GM23338 (cell line): ENCODE results near the gene ETV6.

ENCODE experiments used
- CREB1 ChIP-seq: fragments of 250-450 bp; sonication (Bioruptor Pico); IDR thresholded peaks from 2 replicates; pipeline ENCODE4 v1.5.0; 2020; ENCODE audit warnings: low read depth, mild to moderate bottlenecking, moderate library complexity
- EZH2 ChIP-seq: fragments of 200-600 bp; sonication (generic); IDR thresholded peaks from one replicate; pipeline ENCODE4 v1.8.0; 2017; ENCODE audit warnings: antibody characterized with exemption, mild to moderate bottlenecking, low read depth; ENCODE audit not compliant: unreplicated experiment
- EZH2phosphoT487 ChIP-seq: fragments of 200-600 bp; sonication (generic); IDR thresholded peaks from one replicate; pipeline ENCODE4 v1.8.1; 2018; ENCODE audit warnings: antibody characterized with exemption; ENCODE audit not compliant: unreplicated experiment
- POLR2AphosphoS5 ChIP-seq: IDR thresholded peaks from 2 replicates; pipeline ENCODE4 v1.6.1; 2016; ENCODE audit warnings: antibody characterized with exemption, low read depth
- TF ChIP-seq, protein P1 (sequence below), 2 experiments: fragments of 200-600 bp in 1 of 2; sonication (generic) in 1 of 2; conservative IDR thresholded peaks; 2 replicates each; pipeline versions ENCODE4 v1.5.1 to v1.6.1; 2016 to 2017; ENCODE audit warnings: antibody characterized with exemption in 2 of 2, low read depth in 2 of 2, mild to moderate bottlenecking in 2 of 2, moderate library complexity in 1 of 2

DNA sequence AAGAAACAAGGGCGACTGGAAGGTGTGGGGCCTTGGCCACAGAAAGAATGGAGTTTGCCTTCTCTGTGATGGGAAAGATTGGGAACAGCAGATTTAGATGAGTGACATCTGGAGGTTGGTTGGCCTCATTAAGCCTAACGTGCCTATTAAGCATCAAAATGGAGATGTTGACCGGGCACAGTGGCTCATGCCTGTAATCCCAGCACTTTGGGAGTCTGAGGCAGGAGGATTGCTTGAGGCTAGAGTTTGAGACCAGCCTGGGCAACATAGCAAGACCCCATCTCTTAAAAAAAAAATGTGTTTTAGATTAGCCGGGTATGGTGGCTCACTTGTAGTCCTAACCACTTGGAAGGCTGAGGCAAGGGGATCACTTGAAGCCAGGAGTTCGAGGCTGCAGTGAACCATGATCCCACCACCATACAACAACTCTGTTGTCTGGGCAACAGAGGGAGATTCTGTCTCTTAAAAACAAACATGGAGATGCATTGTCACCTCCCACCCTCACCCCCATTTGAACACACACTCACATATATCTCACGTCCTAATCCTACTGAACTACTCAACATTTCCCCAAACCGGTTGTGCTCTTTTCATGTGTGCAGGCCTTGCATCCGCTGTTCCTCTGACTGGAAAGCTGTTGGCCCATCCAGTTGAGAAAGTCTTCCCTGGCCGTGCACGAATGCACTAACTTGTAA, 172.1 kb downstream of the ETV6 start:
- TF ChIP-seq CREB1 (no peak), POLR2AphosphoS5 (no peak), EZH2phosphoT487 (no peak), EZH2 (no peak)
- TF ChIP-seq, protein P1, sequence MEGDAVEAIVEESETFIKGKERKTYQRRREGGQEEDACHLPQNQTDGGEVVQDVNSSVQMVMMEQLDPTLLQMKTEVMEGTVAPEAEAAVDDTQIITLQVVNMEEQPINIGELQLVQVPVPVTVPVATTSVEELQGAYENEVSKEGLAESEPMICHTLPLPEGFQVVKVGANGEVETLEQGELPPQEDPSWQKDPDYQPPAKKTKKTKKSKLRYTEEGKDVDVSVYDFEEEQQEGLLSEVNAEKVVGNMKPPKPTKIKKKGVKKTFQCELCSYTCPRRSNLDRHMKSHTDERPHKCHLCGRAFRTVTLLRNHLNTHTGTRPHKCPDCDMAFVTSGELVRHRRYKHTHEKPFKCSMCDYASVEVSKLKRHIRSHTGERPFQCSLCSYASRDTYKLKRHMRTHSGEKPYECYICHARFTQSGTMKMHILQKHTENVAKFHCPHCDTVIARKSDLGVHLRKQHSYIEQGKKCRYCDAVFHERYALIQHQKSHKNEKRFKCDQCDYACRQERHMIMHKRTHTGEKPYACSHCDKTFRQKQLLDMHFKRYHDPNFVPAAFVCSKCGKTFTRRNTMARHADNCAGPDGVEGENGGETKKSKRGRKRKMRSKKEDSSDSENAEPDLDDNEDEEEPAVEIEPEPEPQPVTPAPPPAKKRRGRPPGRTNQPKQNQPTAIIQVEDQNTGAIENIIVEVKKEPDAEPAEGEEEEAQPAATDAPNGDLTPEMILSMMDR (conservative IDR thresholded peaks at IDR 0.05; ENCODE audit: low read depth in 2 of 2), result no peak
